ENCODE measurements around the gene MSANTD1. TPM values are rescaled to one million over a fixed set of nuclear protein-coding genes. Genes with fewer than 3 reads are reported as not detected.

The MSANTD1 gene
- total and polyA plus RNA-seq, 2 donors (not counting 1 experiment from before 2014, with no cell fraction given), result 0.78 to 5.5 TPM

DNA sequence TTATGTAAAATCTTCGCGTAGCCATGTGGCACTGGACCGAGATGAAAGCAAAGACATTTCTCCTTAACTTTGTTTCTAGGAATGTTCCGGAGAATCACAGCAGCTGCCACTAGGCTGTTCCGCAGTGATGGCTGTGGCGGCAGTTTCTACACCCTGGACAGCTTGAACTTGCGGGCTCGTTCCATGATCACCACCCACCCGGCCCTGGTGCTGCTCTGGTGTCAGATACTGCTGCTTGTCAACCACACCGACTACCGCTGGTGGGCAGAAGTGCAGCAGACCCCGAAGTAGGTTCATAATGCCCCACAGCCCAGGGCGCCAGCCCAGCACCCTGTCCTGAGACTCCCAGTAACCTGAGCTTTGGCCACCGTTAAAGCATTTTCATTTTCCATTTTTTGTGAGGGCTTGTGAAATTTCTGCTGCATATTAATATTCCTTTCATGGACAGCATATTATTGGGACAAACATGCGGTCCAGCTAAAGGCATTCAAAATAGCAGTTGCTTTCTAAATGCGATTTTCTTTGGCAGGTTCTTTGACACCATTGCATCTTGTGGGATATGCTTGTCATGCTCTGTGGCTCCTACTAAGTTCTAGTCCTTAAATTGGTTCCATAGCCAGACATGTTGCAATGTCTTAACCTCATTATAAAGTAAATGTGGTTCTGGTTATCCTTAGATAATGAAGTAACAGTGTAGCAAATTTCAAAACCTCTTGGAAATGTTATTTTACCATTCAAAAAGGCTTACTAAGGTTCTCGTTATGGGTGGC, 49.1 kb upstream of the MSANTD1 start:
- intact Hi-C loops (cut with micrococcal nuclease), result loop anchor here (10.0 kb wide), 1 partner anchor 245 kb away; the partner anchor contains the start of gene HGFAC
- no peak for DNase-seq
- peaks cover 16 to 18% of the 10 kb centered on the region in 2 donors for H3K4me1 ChIP-seq (ENCODE audit: control insufficient read depth in 2 of 2, insufficient read depth in 2 of 2, low read length in 2 of 2)
- ChIA-PET CTCF (no interaction called here), POLR2A (no interaction called here)
- no peaks in the 10 kb centered on the region for H3K9me3 Mint-ChIP-seq (ENCODE audit: insufficient read depth)
- no peak overlapping the region for H3K27ac ChIP-seq (ENCODE audit: low read length in 2 of 2)
- WGBS (ENCODE audit: insufficient coverage), result 97% methylated on average over 15 of the region's 17 CpGs
- ATAC-seq (ENCODE audit: low read depth), result no peak
- no peaks in the 10 kb centered on the region for H3K9me3 ChIP-seq (ENCODE audit: control extremely low read depth in 1 of 3, control insufficient read depth in 2 of 3, insufficient read depth in 1 of 3, low read length in 2 of 3)
- H3K79me2 ChIP-seq (ENCODE audit: control insufficient read depth, insufficient read depth, low read length), result no peaks in the 10 kb centered on the region
- H3K27ac Mint-ChIP-seq, result no peak overlapping the region
- H3K36me3 ChIP-seq (replicated peaks in 1 of 2; ENCODE audit: control extremely low read depth in 1 of 2, control insufficient read depth in 1 of 2, extremely low read depth in 1 of 2, insufficient read depth in 2 of 2, low read length in 1 of 2), result peaks cover 0 to 59% of the 10 kb centered on the region in 2 experiments
- H3K9ac ChIP-seq (ENCODE audit: low read length), result no peak overlapping the region
- H3K27me3 Mint-ChIP-seq, result no peaks in the 10 kb centered on the region
- no peak overlapping the region for H3K4me3 ChIP-seq (ENCODE audit: control extremely low read depth in 1 of 5, extremely low read depth in 1 of 5, insufficient read depth in 1 of 5, low read depth in 2 of 5, low read length in 4 of 5)
- H2AFZ ChIP-seq (ENCODE audit: insufficient read depth, low read depth, low read length, poor library complexity, severe bottlenecking), result no peak overlapping the region
- H3K4me3 Mint-ChIP-seq, result no peak overlapping the region
- peaks cover 19% of the 10 kb centered on the region for H3K4me1 Mint-ChIP-seq
- TF ChIP-seq, protein P1, sequence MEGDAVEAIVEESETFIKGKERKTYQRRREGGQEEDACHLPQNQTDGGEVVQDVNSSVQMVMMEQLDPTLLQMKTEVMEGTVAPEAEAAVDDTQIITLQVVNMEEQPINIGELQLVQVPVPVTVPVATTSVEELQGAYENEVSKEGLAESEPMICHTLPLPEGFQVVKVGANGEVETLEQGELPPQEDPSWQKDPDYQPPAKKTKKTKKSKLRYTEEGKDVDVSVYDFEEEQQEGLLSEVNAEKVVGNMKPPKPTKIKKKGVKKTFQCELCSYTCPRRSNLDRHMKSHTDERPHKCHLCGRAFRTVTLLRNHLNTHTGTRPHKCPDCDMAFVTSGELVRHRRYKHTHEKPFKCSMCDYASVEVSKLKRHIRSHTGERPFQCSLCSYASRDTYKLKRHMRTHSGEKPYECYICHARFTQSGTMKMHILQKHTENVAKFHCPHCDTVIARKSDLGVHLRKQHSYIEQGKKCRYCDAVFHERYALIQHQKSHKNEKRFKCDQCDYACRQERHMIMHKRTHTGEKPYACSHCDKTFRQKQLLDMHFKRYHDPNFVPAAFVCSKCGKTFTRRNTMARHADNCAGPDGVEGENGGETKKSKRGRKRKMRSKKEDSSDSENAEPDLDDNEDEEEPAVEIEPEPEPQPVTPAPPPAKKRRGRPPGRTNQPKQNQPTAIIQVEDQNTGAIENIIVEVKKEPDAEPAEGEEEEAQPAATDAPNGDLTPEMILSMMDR (IDR thresholded peaks at IDR 0.05), result no peak
- TF ChIP-seq EZH2 (IDR thresholded peaks at IDR 0.05; ENCODE audit: borderline replicate concordance, insufficient read depth, low read depth, low read length, poor library complexity, severe bottlenecking), result no peak
- H3K27me3 ChIP-seq (replicated peaks in 1 of 4; ENCODE audit: control extremely low read depth in 1 of 4, control insufficient read depth in 3 of 4, insufficient read depth in 4 of 4, low read length in 3 of 4), result no peaks in the 10 kb centered on the region
- H4K20me1 ChIP-seq (ENCODE audit: control insufficient read depth, insufficient read depth, low read length, poor library complexity, severe bottlenecking), result no peaks in the 10 kb centered on the region
- H3K4me2 ChIP-seq (replicated peaks; ENCODE audit: low read depth, low read length, poor library complexity, severe bottlenecking), result no peak overlapping the region

DNA sequence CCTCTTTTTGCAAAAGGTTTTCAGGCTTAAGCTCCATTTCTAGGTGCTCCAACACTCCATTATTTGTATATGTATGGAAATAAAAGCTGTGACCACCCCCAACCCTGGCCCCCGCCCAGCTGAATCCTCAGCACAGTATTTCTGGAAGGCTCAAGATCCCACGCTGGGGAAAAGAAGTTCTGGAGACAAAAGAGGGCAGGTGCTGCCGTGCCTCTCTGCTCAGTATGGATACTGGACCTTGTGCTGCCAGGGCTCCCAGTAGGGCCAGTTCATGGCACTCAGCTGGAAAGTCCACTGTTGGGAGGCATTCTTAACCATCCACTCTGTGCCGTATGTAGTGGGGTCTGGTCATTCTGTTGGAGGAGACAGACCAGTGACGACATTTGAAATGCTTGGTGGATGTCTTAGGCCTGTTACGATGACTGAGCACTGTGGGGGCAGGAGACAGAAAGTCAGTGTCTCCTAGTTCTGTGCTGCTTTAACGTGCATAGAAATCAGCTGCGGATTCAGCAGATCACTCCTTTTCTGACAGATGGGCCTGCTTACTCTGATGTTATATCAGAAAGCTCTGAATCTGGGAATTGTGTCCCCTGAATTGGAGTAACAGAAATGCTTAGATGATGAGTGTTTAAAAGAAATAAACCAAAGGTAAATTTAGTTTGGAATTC, 48.4 kb upstream of the MSANTD1 start:
- Histone ChIP-seq H3K27me3 (replicated peaks in 1 of 4; ENCODE audit: control extremely low read depth in 1 of 4, control insufficient read depth in 3 of 4, insufficient read depth in 4 of 4, low read length in 3 of 4) (no peaks in the 10 kb centered on the region), H2AFZ (ENCODE audit: insufficient read depth, low read depth, low read length, poor library complexity, severe bottlenecking) (no peak overlapping the region), H3K9me3 (ENCODE audit: control extremely low read depth in 1 of 3, control insufficient read depth in 2 of 3, insufficient read depth in 1 of 3, low read length in 2 of 3) (no peaks in the 10 kb centered on the region), H3K36me3 (replicated peaks in 1 of 2; ENCODE audit: control extremely low read depth in 1 of 2, control insufficient read depth in 1 of 2, extremely low read depth in 1 of 2, insufficient read depth in 2 of 2, low read length in 1 of 2) (peaks cover 0 to 52% of the 10 kb centered on the region in 2 experiments), H4K20me1 (ENCODE audit: control insufficient read depth, insufficient read depth, low read length, poor library complexity, severe bottlenecking) (no peaks in the 10 kb centered on the region), H3K9ac (ENCODE audit: low read length) (no peak overlapping the region), H3K4me2 (replicated peaks; ENCODE audit: low read depth, low read length, poor library complexity, severe bottlenecking) (no peak overlapping the region), H3K4me3 (ENCODE audit: control extremely low read depth in 1 of 5, extremely low read depth in 1 of 5, insufficient read depth in 1 of 5, low read depth in 2 of 5, low read length in 4 of 5) (no peak overlapping the region), H3K27ac (ENCODE audit: low read length in 2 of 2) (no peak overlapping the region), H3K4me1 (ENCODE audit: control insufficient read depth in 2 of 2, insufficient read depth in 2 of 2, low read length in 2 of 2) (peaks cover 16 to 18% of the 10 kb centered on the region in 2 donors), H3K79me2 (ENCODE audit: control insufficient read depth, insufficient read depth, low read length) (no peaks in the 10 kb centered on the region)
- TF ChIP-seq, protein P1 (IDR thresholded peaks at IDR 0.05), result no peak
- no peak for TF ChIP-seq EZH2 (IDR thresholded peaks at IDR 0.05; ENCODE audit: borderline replicate concordance, insufficient read depth, low read depth, low read length, poor library complexity, severe bottlenecking)
- Mint-ChIP-seq H3K4me3 (no peak overlapping the region), H3K27ac (no peak overlapping the region), H3K27me3 (no peaks in the 10 kb centered on the region), H3K9me3 (ENCODE audit: insufficient read depth) (no peaks in the 10 kb centered on the region), H3K4me1 (peaks cover 19% of the 10 kb centered on the region)
- no peak for DNase-seq
- CTCF ChIA-PET, result interaction anchor here (2.4 kb wide), 1 partner anchor 9 kb away, joined by 5 read pairs; no protein-coding TSS in a partner anchor
- intact Hi-C loops (cut with micrococcal nuclease), result loop anchor here (10.0 kb wide), 1 partner anchor 244 kb away; the partner anchor contains the start of gene HGFAC
- 98% methylated on average over 8 of the region's 8 CpGs for WGBS (ENCODE audit: insufficient coverage)
- POLR2A ChIA-PET, result no interaction called here
- ATAC-seq (ENCODE audit: low read depth), result no peak

All from B cell (primary cell).